Measurements from ENCODE around the gene GPR137B. TPM values are rescaled to one million over a fixed set of nuclear protein-coding genes. Genes with fewer than 3 reads are reported as not detected.

Gene GPR137B
- total and polyA plus RNA-seq, 3 experiments from 2014 or later, result 8.3 to 13.0 (median 8.8) TPM

DNA sequence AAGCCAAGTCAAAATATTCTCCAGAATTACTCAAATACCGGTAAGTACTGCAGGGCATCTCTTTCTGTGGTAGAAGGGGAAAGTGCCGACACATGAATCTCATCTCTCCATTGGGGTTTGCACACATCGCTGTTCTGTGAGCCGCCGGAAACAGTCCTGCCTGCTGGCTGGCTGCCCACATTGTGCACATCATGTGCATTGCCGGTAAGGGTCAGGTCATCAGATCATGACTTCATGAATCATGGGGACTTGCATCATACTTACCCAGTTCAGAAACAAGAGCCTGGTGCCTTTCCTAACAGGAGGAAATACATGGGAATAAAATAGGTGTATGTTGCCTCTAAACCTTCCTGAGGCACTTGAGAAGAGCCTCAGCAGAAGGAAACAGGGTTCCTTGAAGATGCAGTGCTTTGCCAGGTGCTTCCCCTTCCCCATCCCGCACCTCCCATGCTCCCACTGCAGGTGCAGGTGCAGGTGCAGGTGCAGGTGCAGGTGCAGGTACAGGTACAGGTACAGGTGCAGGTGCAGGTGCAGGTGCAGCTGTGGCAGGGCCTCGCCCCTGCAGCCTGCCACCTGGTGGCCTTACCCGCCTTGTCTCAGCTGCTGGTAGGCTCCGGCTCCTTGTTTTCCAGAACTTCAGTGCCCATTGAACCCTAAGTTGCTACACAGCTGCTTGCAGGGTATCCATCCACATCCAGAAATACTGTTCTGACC is 26.5 kb downstream of the GPR137B start:
- POLR2A ChIA-PET, result no interaction called here
- Mint-ChIP-seq H3K4me1 (peaks cover 10 to 15% (median 12%) of the 10 kb centered on the region in 3 donors), H3K36me3 (peaks cover 8 to 22% (median 13%) of the 10 kb centered on the region in 3 donors), H3K27me3 (no peaks in the 10 kb centered on the region), H3K9me3 (peaks cover 0 to 3% (median 0%) of the 10 kb centered on the region in 5 donors), H3K4me3 (no peak overlapping the region), H3K27ac (no peak overlapping the region)
- Histone ChIP-seq H3K27ac (ENCODE audit: low read depth, low read length) (no peak overlapping the region), H3K4me1 (ENCODE audit: insufficient read depth, low read length) (no peaks in the 10 kb centered on the region), H3K9me3 (ENCODE audit: low read length) (no peaks in the 10 kb centered on the region), H3K36me3 (ENCODE audit: insufficient read depth, low read length) (no peaks in the 10 kb centered on the region), H3K4me3 (ENCODE audit: low read length) (no peak overlapping the region), H3K27me3 (ENCODE audit: insufficient read depth, low read length, poor library complexity, severe bottlenecking) (no peaks in the 10 kb centered on the region)
- no peak for DNase-seq
- CTCF ChIA-PET, result interaction anchor here (0.8 kb wide), 1 partner anchor 8 kb away, joined by 3 read pairs; no protein-coding TSS in a partner anchor

DNA sequence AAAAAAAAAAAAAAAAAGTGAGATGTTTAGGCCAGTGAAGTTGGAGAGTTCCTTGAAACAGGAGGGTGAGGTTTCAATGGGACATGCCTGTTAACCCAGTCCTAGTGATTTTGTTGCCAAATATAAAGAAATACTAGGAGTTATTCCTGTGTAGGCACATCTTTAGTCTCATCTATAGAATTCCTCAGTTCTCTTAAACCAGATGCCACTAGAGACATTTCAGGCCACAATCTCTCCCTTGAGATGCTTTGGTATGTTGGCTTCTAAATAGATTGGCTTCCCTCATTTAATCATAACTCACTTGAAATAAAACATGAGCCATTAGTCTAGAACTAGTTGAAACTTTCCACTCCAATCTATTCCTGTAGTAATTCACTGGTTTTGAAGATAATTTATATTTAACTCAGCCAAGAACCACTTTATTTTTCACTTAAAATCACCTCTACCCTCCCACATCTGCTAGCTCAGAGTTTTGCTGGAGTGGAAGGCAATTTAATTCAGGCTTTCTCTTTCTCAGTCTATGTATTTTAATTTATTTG is 29.8 kb downstream of the GPR137B start:
- no peak for DNase-seq
- Mint-ChIP-seq H3K4me3 (no peak overlapping the region), H3K4me1 (peaks cover 0 to 3% (median 2%) of the 10 kb centered on the region in 3 donors), H3K36me3 (peaks cover 4 to 32% (median 10%) of the 10 kb centered on the region in 3 donors), H3K27ac (peak overlapping the region in 1 of 8 donors; percentile 2), H3K27me3 (no peaks in the 10 kb centered on the region), H3K9me3 (no peaks in the 10 kb centered on the region)
- H3K9me3 ChIP-seq (ENCODE audit: low read length), result no peaks in the 10 kb centered on the region
- H3K4me1 ChIP-seq (ENCODE audit: insufficient read depth, low read length), result no peaks in the 10 kb centered on the region
- H3K4me3 ChIP-seq (ENCODE audit: low read length), result no peak overlapping the region
- H3K27me3 ChIP-seq (ENCODE audit: insufficient read depth, low read length, poor library complexity, severe bottlenecking), result no peaks in the 10 kb centered on the region
- H3K27ac ChIP-seq (ENCODE audit: low read depth, low read length), result no peak overlapping the region
- ChIA-PET POLR2A (no interaction called here), CTCF (no interaction called here)
- H3K36me3 ChIP-seq (ENCODE audit: insufficient read depth, low read length), result no peaks in the 10 kb centered on the region

DNA sequence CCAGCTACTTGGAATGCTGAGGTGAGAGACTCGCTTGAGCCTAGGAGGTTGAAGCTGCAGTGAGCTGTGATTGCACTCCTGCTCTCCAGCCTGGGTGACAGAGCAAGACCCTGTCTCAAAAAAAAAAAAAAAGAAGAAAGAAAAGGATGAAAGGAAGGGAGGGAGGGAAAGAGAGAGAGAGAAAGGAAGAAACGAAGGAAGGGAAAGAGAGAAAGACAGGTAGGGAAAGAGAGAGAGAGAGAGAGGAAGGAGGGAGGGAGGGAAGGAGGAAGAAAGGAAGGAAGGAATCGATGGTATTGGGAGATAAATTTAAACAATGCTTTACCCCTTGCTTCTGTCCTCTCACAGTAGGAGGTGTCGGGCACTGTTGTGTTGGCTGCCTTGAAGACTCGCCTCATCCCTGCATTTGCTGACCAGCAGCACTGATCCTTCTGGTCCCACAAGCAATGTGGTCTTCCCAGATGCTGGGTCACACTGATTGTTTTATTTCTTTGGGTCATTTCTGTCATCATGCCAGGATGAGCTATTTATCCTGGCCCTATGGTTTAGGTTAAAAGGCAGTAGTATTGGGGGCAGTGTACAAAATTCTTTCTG is 30.9 kb downstream of the GPR137B start:
- CTCF ChIA-PET, result no interaction called here
- peaks cover 0 to 3% (median 0%) of the 10 kb centered on the region in 3 donors for H3K4me1 Mint-ChIP-seq

DNA sequence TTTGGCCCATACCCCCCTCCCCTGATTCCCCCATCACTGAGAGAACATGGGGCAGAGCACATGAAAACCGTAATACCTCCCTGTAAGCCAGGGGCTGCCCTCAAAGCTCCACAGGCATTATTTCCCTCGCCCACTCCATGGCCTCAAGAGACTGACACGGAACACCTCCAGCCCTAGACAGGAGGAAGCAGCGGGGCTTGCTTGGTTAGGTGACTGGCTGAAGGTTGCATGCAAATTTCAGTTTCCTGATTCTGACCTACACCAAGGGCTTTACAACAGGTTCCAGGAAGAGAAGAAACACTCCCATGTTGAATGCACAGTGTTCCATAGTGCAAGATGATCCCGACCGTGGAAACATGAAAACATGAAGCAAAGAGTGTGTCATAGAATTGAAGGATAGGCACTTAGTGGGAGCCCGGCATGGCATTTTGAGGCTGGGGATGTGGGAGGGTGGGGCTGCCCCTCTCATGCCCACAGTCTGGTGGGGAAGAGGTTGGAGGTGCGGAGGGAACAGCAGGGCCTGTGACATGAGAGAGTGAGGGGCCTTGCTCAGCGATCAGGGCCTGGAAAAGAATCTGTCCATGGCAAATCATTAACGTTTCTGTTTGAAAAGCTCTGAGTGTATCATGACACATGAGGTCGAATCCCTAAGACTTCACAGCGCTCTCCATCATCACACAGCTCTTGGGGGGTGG is 33.5 kb downstream of the GPR137B start:
- no peak overlapping the region for H3K4me3 ChIP-seq (ENCODE audit: low read length)
- no peaks in the 10 kb centered on the region for H3K36me3 ChIP-seq (ENCODE audit: insufficient read depth, low read length)
- peak overlapping the region in 1 of 8 donors; percentile 18 for H3K27ac Mint-ChIP-seq
- no peak overlapping the region for H3K4me3 Mint-ChIP-seq
- H3K9me3 Mint-ChIP-seq, result no peaks in the 10 kb centered on the region
- no peaks in the 10 kb centered on the region for H3K27me3 ChIP-seq (ENCODE audit: insufficient read depth, low read length, poor library complexity, severe bottlenecking)
- no peaks in the 10 kb centered on the region for H3K4me1 ChIP-seq (ENCODE audit: insufficient read depth, low read length)
- no peak for DNase-seq
- H3K27me3 Mint-ChIP-seq, result no peaks in the 10 kb centered on the region
- ChIA-PET POLR2A (no interaction called here), CTCF (no interaction called here)
- H3K27ac ChIP-seq (ENCODE audit: low read depth, low read length), result no peak overlapping the region
- no peaks in the 10 kb centered on the region for H3K4me1 Mint-ChIP-seq
- no peaks in the 10 kb centered on the region for H3K9me3 ChIP-seq (ENCODE audit: low read length)
- H3K36me3 Mint-ChIP-seq, result peaks cover 3 to 41% (median 10%) of the 10 kb centered on the region in 3 donors

More for the DNA sequence above, 30.9 kb downstream of the GPR137B start:
- no peaks in the 10 kb centered on the region for H3K9me3 Mint-ChIP-seq
- no peaks in the 10 kb centered on the region for H3K9me3 ChIP-seq (ENCODE audit: low read length)
- DNase-seq, result no peak
- no peak overlapping the region for H3K4me3 ChIP-seq (ENCODE audit: low read length)
- no peaks in the 10 kb centered on the region for H3K27me3 Mint-ChIP-seq
- H3K4me3 Mint-ChIP-seq, result no peak overlapping the region
- POLR2A ChIA-PET, result no interaction called here
- H3K4me1 ChIP-seq (ENCODE audit: insufficient read depth, low read length), result no peaks in the 10 kb centered on the region
- H3K27ac Mint-ChIP-seq, result peak overlapping the region in 1 of 8 donors; percentile 26
- no peaks in the 10 kb centered on the region for H3K36me3 ChIP-seq (ENCODE audit: insufficient read depth, low read length)
- peaks cover 4 to 34% (median 10%) of the 10 kb centered on the region in 3 donors for H3K36me3 Mint-ChIP-seq
- H3K27me3 ChIP-seq (ENCODE audit: insufficient read depth, low read length, poor library complexity, severe bottlenecking), result no peaks in the 10 kb centered on the region
- no peak overlapping the region for H3K27ac ChIP-seq (ENCODE audit: low read depth, low read length)

DNA sequence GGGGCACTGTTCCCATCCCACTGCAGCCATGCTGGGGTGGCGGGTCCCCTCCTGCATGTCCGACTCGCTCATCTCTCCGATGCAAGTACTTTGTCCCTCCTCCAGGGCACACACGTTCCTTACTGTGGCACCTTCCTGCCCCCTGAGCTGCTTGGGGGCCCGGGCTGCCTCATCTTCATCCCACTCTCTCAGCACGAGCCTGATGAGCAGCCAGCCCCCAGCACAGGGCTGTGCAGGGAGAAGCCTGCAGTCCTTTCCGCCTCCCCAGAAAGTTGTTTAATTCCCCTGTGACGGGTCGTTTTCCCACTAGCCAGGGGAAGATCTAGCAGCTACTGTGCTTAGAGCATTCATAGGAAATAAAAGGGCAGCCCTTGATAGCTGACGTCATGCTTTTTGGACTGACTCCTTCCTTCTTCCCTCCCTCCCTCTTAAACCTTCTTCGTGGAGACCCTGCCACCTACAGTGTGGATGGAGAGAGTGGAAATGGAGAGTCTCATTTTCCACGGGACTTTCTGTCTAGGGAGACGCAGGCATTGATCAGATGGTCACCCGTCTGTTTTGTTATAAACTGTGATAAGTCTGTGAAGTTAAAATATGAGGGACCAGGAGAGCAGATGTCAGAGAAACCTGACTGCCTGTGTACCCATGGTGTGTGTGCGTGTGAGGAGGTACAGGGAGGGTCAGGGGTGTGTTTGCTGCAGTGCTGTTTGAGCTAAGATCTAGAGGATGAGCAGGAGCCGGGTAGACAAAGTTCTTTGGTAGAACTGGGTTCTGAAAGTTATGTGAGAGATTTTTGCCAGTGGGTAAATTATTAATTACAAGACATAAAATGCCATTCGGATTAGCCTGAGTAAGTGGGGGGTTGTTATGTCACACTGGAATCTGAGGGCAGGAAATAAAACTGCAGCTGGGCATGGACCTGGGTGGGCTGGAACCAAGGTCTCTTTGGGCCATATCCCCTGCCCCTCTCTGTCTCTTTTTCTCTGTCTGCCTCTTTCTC is 34.3 kb downstream of the GPR137B start:
- ChIA-PET CTCF (no interaction called here), POLR2A (no interaction called here)
- H3K36me3 Mint-ChIP-seq, result peaks cover 8 to 44% (median 10%) of the 10 kb centered on the region in 3 donors
- H3K4me3 Mint-ChIP-seq, result no peak overlapping the region
- no peaks in the 10 kb centered on the region for H3K9me3 Mint-ChIP-seq
- peaks cover 4% of the 10 kb centered on the region for H3K36me3 ChIP-seq (ENCODE audit: insufficient read depth, low read length)
- peak overlapping the region in 4 of 8 donors; percentile 20 to 56 (median 32) for H3K27ac Mint-ChIP-seq
- no peaks in the 10 kb centered on the region for H3K4me1 ChIP-seq (ENCODE audit: insufficient read depth, low read length)
- no peak for DNase-seq
- H3K27me3 Mint-ChIP-seq, result no peaks in the 10 kb centered on the region
- no peaks in the 10 kb centered on the region for H3K27me3 ChIP-seq (ENCODE audit: insufficient read depth, low read length, poor library complexity, severe bottlenecking)
- H3K4me3 ChIP-seq (ENCODE audit: low read length), result no peak overlapping the region
- no peaks in the 10 kb centered on the region for H3K4me1 Mint-ChIP-seq
- H3K9me3 ChIP-seq (ENCODE audit: low read length), result no peaks in the 10 kb centered on the region
- no peak overlapping the region for H3K27ac ChIP-seq (ENCODE audit: low read depth, low read length)

DNA sequence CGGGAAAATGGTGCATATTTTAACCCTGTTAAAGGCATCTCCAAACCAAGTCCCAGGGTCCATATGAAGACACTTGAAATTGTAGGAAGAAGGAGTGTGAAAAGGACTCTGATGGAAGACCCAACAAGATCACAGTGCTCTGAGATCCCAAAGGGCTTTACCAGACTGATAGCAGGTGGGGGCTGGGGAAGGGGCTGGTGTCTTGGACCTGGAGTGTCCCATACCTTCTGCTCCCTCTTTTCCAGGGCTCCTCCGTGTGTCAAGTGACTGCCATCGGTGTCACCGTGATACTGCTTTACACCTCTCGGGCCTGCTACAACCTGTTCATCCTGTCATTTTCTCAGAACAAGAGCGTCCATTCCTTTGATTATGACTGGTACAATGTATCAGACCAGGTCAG is 37.3 kb downstream of the GPR137B start:
- no peaks in the 10 kb centered on the region for H3K4me1 ChIP-seq (ENCODE audit: insufficient read depth, low read length)
- no peaks in the 10 kb centered on the region for H3K27me3 ChIP-seq (ENCODE audit: insufficient read depth, low read length, poor library complexity, severe bottlenecking)
- Mint-ChIP-seq H3K4me1 (no peaks in the 10 kb centered on the region), H3K4me3 (no peak overlapping the region), H3K27ac (no peak overlapping the region), H3K36me3 (peaks cover 8 to 54% (median 12%) of the 10 kb centered on the region in 3 donors), H3K9me3 (no peaks in the 10 kb centered on the region), H3K27me3 (no peaks in the 10 kb centered on the region)
- no peaks in the 10 kb centered on the region for H3K9me3 ChIP-seq (ENCODE audit: low read length)
- CTCF ChIA-PET, result no interaction called here
- DNase-seq, result no peak
- H3K27ac ChIP-seq (ENCODE audit: low read depth, low read length), result no peak overlapping the region
- no peak overlapping the region for H3K4me3 ChIP-seq (ENCODE audit: low read length)
- peaks cover 4% of the 10 kb centered on the region for H3K36me3 ChIP-seq (ENCODE audit: insufficient read depth, low read length)
- POLR2A ChIA-PET, result no interaction called here

DNA sequence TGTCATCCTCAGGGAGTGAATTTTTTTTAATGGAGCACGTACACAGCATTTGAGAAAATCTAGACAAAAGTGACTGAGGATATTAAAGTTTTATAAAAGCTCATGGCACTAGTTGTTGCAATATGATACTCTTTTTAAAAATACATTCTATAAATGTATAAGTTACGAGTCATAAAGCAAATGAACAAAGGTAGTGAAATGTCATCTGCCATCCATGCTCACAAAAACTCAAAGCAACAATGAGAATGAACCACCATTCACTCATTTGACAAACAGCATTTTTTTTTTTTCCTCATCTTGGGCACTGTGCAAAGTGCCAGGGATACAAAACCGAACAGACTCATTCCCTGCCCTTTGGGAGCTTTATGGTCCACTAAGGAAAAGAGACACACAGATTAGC is 38.7 kb downstream of the GPR137B start:
- no peak overlapping the region for H3K4me3 ChIP-seq (ENCODE audit: low read length)
- H3K4me3 Mint-ChIP-seq, result no peak overlapping the region
- peaks cover 17 to 58% (median 19%) of the 10 kb centered on the region in 3 donors for H3K36me3 Mint-ChIP-seq
- no peaks in the 10 kb centered on the region for H3K27me3 ChIP-seq (ENCODE audit: insufficient read depth, low read length, poor library complexity, severe bottlenecking)
- ChIA-PET CTCF (no interaction called here), POLR2A (no interaction called here)
- no peaks in the 10 kb centered on the region for H3K27me3 Mint-ChIP-seq
- H3K4me1 Mint-ChIP-seq, result peaks cover 4 to 7% (median 5%) of the 10 kb centered on the region in 3 donors
- no peak overlapping the region for H3K27ac Mint-ChIP-seq
- no peak for DNase-seq
- peaks cover 4% of the 10 kb centered on the region for H3K36me3 ChIP-seq (ENCODE audit: insufficient read depth, low read length)
- H3K9me3 Mint-ChIP-seq, result no peaks in the 10 kb centered on the region
- H3K9me3 ChIP-seq (ENCODE audit: low read length), result no peaks in the 10 kb centered on the region
- no peaks in the 10 kb centered on the region for H3K4me1 ChIP-seq (ENCODE audit: insufficient read depth, low read length)
- no peak overlapping the region for H3K27ac ChIP-seq (ENCODE audit: low read depth, low read length)

Measured in CD8-positive, alpha-beta memory T cell (primary cell).